ENCODE results near the gene PP2D1. TPM values are rescaled to one million over a fixed set of nuclear protein-coding genes. Genes with fewer than 3 reads are reported as not detected.
"Not testable (repeated sequence)": the region's sequence is repeated elsewhere in the genome, so short reads cannot be mapped to it uniquely, and the experiment has no call there.

Gene PP2D1
- total RNA-seq, 1 donor, result not detected

DNA sequence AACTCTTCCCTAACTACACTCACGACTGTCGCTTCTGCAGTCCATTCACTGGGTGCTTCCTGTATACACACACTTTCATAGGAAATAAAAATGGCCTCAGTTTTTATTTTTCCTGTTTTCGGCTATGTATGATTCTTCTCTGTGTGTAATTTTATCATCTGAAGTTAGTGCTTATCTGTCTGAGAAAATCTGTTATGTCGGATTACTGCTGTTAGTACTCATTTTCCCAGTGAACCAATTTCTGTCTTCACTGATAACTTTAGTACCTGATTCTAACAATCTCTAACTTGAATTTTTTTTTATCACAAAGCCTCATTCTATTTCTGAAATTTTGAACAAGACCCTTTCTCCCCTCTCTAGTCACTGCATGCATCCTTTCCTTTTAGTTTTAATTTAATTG is 44.3 kb downstream of the PP2D1 start:
- TF ChIP-seq, protein P1, sequence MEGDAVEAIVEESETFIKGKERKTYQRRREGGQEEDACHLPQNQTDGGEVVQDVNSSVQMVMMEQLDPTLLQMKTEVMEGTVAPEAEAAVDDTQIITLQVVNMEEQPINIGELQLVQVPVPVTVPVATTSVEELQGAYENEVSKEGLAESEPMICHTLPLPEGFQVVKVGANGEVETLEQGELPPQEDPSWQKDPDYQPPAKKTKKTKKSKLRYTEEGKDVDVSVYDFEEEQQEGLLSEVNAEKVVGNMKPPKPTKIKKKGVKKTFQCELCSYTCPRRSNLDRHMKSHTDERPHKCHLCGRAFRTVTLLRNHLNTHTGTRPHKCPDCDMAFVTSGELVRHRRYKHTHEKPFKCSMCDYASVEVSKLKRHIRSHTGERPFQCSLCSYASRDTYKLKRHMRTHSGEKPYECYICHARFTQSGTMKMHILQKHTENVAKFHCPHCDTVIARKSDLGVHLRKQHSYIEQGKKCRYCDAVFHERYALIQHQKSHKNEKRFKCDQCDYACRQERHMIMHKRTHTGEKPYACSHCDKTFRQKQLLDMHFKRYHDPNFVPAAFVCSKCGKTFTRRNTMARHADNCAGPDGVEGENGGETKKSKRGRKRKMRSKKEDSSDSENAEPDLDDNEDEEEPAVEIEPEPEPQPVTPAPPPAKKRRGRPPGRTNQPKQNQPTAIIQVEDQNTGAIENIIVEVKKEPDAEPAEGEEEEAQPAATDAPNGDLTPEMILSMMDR (IDR thresholded peaks at IDR 0.05; ENCODE audit: insufficient read depth, low read depth, low read length), result no peak
- no peak overlapping the region for H3K4me3 ChIP-seq (ENCODE audit: low read depth, low read length)
- DNase-seq (ENCODE audit: low read depth), result no peak

DNA sequence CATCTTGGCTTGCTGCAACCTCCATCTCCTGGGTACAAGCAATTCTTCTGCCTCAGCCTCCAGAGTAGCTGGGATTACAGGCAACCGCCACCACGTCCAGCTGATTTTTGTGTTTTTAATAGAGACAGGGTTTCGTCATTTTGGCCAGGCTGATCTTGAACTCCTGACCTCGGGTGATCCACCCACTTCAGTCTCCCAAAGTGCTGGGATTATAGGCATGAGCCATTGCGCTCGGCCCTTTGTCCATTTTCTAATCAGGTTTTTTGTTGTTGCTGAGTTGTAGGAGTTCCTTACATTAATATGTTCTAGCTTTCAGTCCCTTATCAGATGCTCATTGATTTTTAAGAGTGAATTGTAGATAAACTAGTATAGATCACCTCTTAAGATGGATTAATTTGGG is 44.9 kb downstream of the PP2D1 start:
- H3K4me3 ChIP-seq (ENCODE audit: low read depth, low read length), result no peak overlapping the region
- no peak for DNase-seq (ENCODE audit: low read depth)
- TF ChIP-seq, protein P1 (IDR thresholded peaks at IDR 0.05; ENCODE audit: insufficient read depth, low read depth, low read length), result no peak

DNA sequence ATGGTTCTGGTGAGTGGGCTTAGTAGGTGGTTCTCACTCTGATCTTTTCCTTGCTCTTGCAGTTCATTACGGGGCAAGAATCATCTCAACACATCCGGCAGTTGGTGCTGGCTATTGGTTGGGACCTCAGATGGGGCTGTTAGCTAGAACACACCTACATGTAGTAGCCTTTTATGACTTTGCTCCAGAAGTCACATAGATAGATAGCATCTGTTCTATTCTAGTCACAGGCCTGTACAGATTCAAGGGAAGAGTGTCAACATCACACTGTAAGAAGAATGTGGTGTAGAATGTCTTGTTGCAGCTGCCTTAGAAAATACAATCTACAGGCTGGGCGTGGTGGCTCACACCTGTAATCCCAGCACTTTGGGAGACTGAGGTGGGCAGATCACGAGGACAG is 50.1 kb downstream of the PP2D1 start:
- H3K4me3 ChIP-seq (ENCODE audit: low read depth, low read length), result no peak overlapping the region
- no peak for DNase-seq (ENCODE audit: low read depth)
- TF ChIP-seq, protein P1 (IDR thresholded peaks at IDR 0.05; ENCODE audit: insufficient read depth, low read depth, low read length), result no peak

DNA sequence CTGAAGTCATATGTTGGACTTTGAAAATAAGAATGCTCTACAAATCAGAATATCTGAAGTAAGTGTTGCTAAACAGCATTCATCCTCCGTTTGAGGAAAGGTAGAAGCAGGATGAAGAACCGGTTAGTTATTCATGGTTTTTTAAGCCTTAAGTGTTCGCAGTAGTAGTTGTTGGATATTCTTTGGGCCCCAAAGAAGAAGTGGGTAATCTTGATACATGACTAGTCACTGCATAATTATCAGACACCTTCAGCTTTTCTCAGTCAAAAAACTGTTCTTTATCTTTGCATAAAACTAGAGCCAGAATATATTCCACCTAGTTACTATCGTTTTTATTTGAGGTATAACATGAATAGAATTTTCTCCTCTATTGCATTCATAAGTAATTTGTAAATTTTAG is 51.4 kb downstream of the PP2D1 start:
- H3K4me3 ChIP-seq (ENCODE audit: low read depth, low read length), result no peak overlapping the region
- no peak for DNase-seq (ENCODE audit: low read depth)
- TF ChIP-seq, protein P1 (IDR thresholded peaks at IDR 0.05; ENCODE audit: insufficient read depth, low read depth, low read length), result no peak

DNA sequence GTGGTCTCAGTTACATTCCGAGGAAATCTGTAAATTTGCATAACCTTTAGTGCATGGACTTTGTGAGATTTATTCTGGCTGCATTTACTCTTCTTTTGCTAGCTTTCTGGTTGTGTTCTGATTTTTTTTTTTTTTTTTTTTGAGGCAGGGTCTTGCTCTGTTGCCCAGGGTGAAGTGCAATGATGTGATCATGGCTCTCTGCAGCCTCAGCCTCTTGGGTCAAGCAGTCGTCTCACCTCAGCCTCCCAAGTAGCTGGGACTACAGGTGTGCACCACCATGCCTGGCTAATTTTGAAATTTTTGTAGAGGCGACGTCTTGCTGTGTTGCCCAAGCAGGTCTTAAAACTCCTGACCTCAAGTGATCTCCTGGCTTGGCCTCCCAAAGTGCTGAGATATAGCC is 52.6 kb downstream of the PP2D1 start:
- DNase-seq (ENCODE audit: low read depth), result no peak
- H3K4me3 ChIP-seq (ENCODE audit: low read depth, low read length), result no peak overlapping the region
- TF ChIP-seq, protein P1 (IDR thresholded peaks at IDR 0.05; ENCODE audit: insufficient read depth, low read depth, low read length), result no peak

GRCh38 chr3:19957354-19957753 is 54.7 kb downstream of the PP2D1 start:
- DNase-seq (ENCODE audit: low read depth); H3K4me3 ChIP-seq (ENCODE audit: low read depth, low read length): not testable (repeated sequence)

- TF ChIP-seq, protein P1 (IDR thresholded peaks at IDR 0.05; ENCODE audit: insufficient read depth, low read depth, low read length), result no peak
- no peak for DNase-seq (ENCODE audit: low read depth)
- H3K4me3 ChIP-seq (ENCODE audit: low read depth, low read length), result no peak overlapping the region
These were observed 57.4 kb downstream of the PP2D1 start for GRCh38 chr3:19954676-19955075.

All from fibroblast of villous mesenchyme (primary cell).